ENCODE data around the gene ADCK2.

Gene ADCK2

GRCh38 chr7:140637400-140637799 lies 35.3 kb upstream of the ADCK2 start:
- ATAC-seq = no peak
- TF ChIP-seq ZC3H10 (CRISPR knock-in tag; IDR thresholded peaks at IDR 0.05) = no peak
- no peak for TF ChIP-seq BACH2 (CRISPR knock-in tag; IDR thresholded peaks at IDR 0.05; ENCODE audit: borderline replicate concordance)
- no peak for TF ChIP-seq GLIS3 (CRISPR knock-in tag; IDR thresholded peaks at IDR 0.05)
- TF ChIP-seq ARNTL (CRISPR knock-in tag; IDR thresholded peaks at IDR 0.05; ENCODE audit: borderline replicate concordance, low read depth) = no peak
- no peak for TF ChIP-seq OSR1 (CRISPR knock-in tag; IDR thresholded peaks at IDR 0.05)
- no peak for TF ChIP-seq RARB (CRISPR knock-in tag; IDR thresholded peaks at IDR 0.05)
- TF ChIP-seq CSRNP3 (CRISPR knock-in tag; IDR thresholded peaks at IDR 0.05) = no peak
- TF ChIP-seq, protein P1, sequence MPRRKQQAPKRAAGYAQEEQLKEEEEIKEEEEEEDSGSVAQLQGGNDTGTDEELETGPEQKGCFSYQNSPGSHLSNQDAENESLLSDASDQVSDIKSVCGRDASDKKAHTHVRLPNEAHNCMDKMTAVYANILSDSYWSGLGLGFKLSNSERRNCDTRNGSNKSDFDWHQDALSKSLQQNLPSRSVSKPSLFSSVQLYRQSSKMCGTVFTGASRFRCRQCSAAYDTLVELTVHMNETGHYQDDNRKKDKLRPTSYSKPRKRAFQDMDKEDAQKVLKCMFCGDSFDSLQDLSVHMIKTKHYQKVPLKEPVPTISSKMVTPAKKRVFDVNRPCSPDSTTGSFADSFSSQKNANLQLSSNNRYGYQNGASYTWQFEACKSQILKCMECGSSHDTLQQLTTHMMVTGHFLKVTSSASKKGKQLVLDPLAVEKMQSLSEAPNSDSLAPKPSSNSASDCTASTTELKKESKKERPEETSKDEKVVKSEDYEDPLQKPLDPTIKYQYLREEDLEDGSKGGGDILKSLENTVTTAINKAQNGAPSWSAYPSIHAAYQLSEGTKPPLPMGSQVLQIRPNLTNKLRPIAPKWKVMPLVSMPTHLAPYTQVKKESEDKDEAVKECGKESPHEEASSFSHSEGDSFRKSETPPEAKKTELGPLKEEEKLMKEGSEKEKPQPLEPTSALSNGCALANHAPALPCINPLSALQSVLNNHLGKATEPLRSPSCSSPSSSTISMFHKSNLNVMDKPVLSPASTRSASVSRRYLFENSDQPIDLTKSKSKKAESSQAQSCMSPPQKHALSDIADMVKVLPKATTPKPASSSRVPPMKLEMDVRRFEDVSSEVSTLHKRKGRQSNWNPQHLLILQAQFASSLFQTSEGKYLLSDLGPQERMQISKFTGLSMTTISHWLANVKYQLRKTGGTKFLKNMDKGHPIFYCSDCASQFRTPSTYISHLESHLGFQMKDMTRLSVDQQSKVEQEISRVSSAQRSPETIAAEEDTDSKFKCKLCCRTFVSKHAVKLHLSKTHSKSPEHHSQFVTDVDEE (CRISPR knock-in tag; IDR thresholded peaks at IDR 0.05) = no peak

- peak; percentile 19 for ATAC-seq
- TF ChIP-seq CSRNP3 (CRISPR knock-in tag; IDR thresholded peaks at IDR 0.05) (no peak), ZFP30 (CRISPR knock-in tag; IDR thresholded peaks at IDR 0.05) (no peak), ZFP3 (CRISPR knock-in tag; IDR thresholded peaks at IDR 0.05) (no peak)
Observed at GRCh38 chr7:140638173-140638791, 34.5 kb upstream of the ADCK2 start.

- peak; percentile 31 for ATAC-seq
- TF ChIP-seq RARB (CRISPR knock-in tag; IDR thresholded peaks at IDR 0.05) (no peak), ARNTL (CRISPR knock-in tag; IDR thresholded peaks at IDR 0.05; ENCODE audit: borderline replicate concordance, low read depth) (no peak), TOX (CRISPR knock-in tag; IDR thresholded peaks at IDR 0.05; ENCODE audit: borderline replicate concordance) (no peak), ZC3H10 (CRISPR knock-in tag; IDR thresholded peaks at IDR 0.05) (no peak)
Observed at GRCh38 chr7:140639366-140640053, 33.2 kb upstream of the ADCK2 start.

- TF ChIP-seq ZC3H10 (CRISPR knock-in tag; IDR thresholded peaks at IDR 0.05) = no peak
- TF ChIP-seq ZNF70 (CRISPR knock-in tag; IDR thresholded peaks at IDR 0.05) = no peak
- no peak for TF ChIP-seq OSR1 (CRISPR knock-in tag; IDR thresholded peaks at IDR 0.05)
- no peak for TF ChIP-seq ZNF565 (CRISPR knock-in tag; conservative IDR thresholded peaks at IDR 0.05; ENCODE audit: low read depth)
- TF ChIP-seq TOX (CRISPR knock-in tag; IDR thresholded peaks at IDR 0.05; ENCODE audit: borderline replicate concordance) = no peak
- peak; percentile 58; the same call in 1 of the 2 replicates for TF ChIP-seq ZFP3 (CRISPR knock-in tag; IDR thresholded peaks at IDR 0.05)
- no peak for TF ChIP-seq PATZ1 (CRISPR knock-in tag; IDR thresholded peaks at IDR 0.05; ENCODE audit: borderline replicate concordance)
- TF ChIP-seq ARNTL (CRISPR knock-in tag; IDR thresholded peaks at IDR 0.05; ENCODE audit: borderline replicate concordance, low read depth) = no peak
- 0 out of 2 replicates have a peak, but pooled peaks have one; percentile 19 for TF ChIP-seq ESRRG (CRISPR knock-in tag; IDR thresholded peaks at IDR 0.05)
- TF ChIP-seq PPARA (CRISPR knock-in tag; IDR thresholded peaks at IDR 0.05; ENCODE audit: borderline replicate concordance) = no peak
- TF ChIP-seq RARB (CRISPR knock-in tag; IDR thresholded peaks at IDR 0.05) = no peak
- TF ChIP-seq, protein P2, sequence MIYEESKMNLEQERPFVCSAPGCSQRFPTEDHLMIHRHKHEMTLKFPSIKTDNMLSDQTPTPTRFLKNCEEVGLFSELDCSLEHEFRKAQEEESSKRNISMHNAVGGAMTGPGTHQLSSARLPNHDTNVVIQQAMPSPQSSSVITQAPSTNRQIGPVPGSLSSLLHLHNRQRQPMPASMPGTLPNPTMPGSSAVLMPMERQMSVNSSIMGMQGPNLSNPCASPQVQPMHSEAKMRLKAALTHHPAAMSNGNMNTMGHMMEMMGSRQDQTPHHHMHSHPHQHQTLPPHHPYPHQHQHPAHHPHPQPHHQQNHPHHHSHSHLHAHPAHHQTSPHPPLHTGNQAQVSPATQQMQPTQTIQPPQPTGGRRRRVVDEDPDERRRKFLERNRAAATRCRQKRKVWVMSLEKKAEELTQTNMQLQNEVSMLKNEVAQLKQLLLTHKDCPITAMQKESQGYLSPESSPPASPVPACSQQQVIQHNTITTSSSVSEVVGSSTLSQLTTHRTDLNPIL (CRISPR knock-in tag; IDR thresholded peaks at IDR 0.05; ENCODE audit: low read depth) = no peak
- TF ChIP-seq, protein P1 (CRISPR knock-in tag; IDR thresholded peaks at IDR 0.05) = peak; percentile 27; the same call in 1 of the 2 replicates
- no peak for TF ChIP-seq BACH2 (CRISPR knock-in tag; IDR thresholded peaks at IDR 0.05; ENCODE audit: borderline replicate concordance)
- TF ChIP-seq CSRNP3 (CRISPR knock-in tag; IDR thresholded peaks at IDR 0.05) = no peak
- no peak for TF ChIP-seq TCF4 (CRISPR knock-in tag; IDR thresholded peaks at IDR 0.05; ENCODE audit: borderline replicate concordance)
- ATAC-seq = peak; percentile 86
Observed at GRCh38 chr7:140640060-140640637, 32.6 kb upstream of the ADCK2 start.
